VCaP (cell line): ENCODE data around the gene GPR4.

ENCODE experiments used
- H3K27ac ChIP-seq: fragments of 450-650 bp; 2 replicates; pipeline ENCODE4 v1.5.1; 2017
- TF ChIP-seq, protein P1 (sequence below): fragments of 450-650 bp; conservative IDR thresholded peaks from 2 replicates; pipeline ENCODE4 v1.5.1; 2017; ENCODE audit warnings: mild to moderate bottlenecking, moderate library complexity

The GPR4 gene

DNA sequence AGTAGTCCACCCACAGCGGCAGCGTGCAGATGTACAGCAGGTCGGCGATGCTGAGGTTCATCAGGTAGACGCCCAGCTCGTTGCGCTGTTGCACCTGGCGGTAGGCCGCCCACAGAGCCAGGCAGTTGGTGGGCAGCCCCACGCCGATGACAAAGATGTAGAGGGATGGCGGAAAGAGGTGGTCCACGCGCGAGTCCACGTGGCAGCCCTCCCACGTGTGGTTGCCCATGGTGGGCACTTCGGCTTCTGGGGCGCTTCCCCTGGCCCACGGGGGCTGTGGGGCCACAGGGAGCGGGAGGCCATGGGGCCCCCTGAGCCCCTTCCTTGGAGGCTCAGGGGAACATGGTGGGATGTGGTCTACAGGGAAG, 10.4 kb downstream of the GPR4 start:
- no peak overlapping the region for H3K27ac ChIP-seq
- TF ChIP-seq, protein P1, sequence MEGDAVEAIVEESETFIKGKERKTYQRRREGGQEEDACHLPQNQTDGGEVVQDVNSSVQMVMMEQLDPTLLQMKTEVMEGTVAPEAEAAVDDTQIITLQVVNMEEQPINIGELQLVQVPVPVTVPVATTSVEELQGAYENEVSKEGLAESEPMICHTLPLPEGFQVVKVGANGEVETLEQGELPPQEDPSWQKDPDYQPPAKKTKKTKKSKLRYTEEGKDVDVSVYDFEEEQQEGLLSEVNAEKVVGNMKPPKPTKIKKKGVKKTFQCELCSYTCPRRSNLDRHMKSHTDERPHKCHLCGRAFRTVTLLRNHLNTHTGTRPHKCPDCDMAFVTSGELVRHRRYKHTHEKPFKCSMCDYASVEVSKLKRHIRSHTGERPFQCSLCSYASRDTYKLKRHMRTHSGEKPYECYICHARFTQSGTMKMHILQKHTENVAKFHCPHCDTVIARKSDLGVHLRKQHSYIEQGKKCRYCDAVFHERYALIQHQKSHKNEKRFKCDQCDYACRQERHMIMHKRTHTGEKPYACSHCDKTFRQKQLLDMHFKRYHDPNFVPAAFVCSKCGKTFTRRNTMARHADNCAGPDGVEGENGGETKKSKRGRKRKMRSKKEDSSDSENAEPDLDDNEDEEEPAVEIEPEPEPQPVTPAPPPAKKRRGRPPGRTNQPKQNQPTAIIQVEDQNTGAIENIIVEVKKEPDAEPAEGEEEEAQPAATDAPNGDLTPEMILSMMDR: no peak

DNA sequence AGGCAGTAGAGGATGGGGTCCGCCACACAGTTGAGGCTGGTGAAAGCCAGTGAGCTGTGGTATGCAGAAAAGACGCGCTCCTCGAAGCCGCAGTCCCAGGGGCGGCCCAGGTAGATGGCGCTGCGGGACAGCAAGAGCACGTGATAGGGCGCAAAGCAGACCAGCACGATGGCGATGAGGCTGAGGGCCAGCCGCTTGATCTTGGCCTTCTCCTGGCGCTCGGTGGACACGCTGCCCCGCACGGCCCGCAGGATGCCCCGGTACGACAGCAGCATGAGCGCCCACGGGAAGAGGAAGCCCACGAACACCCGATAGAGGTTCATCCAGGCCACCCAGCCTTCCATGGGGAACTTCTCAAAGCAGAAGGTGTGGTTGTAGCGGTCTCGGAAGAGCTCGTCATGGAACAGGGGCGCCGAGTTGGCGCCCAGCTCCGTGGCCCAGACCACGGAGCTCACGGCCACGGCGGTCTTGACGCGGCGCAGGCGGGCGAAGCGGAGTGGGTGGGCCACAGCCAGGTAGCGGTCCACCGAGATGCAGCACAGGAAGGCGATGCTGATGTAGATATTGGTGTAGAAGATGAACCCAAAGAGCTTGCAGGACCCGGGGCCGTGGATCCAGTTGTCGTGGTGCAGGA, 10.9 kb downstream of the GPR4 start:
- TF ChIP-seq, protein P1: peak; percentile 35; the same call in 1 of the 2 replicates
- H3K27ac ChIP-seq: no peak overlapping the region

DNA sequence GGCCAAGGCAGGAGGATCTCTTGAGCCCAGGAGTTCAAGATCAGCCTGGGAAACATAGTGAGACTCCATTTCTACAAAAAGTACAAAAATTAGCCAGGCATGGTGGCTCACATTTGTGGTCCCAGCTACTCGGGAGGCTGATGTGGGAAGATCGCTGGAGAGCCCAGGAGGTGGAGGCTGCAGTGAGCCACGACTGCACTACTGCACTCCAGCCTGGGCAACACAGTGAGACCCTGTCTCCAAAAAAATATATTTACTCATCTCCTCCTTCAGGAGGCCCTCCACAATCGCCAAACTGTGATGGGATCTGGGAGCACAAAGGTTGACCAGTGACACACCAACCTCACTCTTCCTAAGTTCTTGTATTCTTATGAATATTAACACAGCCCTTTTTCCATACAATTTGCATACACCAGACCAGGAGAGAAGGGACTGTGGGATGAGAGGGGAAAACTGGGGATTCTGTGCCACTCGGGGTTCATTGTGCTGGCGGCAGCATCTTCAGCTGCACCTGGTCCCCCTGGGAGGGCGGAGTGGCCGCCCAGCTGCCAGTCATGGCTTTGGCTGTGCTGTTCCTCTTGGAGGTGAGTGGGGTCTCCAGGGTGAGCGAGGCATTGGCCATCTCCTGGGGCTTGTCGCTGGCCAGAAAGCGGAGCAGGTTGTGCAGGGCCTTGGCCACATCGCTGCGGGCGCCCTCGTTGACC, 11.6 kb downstream of the GPR4 start:
- TF ChIP-seq, protein P1: no peak
- no peak overlapping the region for H3K27ac ChIP-seq

DNA sequence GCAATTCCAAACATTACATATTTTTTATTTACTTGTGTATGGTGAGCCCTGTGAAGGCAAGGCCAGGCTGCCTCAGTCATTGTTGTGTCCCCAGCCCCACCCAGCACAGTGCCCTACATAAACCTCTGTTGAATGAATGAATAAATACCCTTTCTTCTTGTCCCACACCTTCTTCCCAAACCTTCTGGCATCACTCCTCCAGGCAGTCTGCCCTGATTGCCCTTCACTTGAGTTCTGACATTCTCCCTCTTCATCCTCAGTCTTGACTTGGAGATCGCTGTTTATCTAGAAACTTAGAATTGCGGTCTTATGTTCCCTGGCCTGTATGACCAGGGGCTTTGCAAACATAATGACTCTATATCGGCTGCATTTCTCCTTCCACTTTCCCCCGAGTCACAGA, 12.2 kb downstream of the GPR4 start:
- TF ChIP-seq, protein P1: no peak
- H3K27ac ChIP-seq: no peak overlapping the region

DNA sequence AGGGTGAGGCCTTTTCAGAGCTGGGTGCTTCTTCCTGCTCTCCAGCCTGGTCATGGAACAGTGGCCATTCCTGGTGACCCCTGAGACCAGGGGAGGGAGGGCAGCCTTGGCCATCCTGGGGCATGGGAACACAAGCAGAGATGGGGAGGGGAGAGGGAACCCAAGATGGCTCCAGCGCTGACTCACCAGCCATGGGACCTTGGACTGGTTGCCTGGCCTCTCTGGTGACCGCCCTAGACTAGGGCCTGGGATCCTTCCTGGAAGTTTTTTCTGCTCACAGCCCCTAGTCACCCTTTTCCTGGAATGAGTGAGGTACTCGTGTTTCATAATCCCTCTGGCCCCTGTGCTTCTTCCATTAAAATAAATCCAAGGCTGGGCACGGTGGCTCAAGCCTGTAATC, 14.1 kb downstream of the GPR4 start:
- no peak overlapping the region for H3K27ac ChIP-seq
- TF ChIP-seq, protein P1: no peak

DNA sequence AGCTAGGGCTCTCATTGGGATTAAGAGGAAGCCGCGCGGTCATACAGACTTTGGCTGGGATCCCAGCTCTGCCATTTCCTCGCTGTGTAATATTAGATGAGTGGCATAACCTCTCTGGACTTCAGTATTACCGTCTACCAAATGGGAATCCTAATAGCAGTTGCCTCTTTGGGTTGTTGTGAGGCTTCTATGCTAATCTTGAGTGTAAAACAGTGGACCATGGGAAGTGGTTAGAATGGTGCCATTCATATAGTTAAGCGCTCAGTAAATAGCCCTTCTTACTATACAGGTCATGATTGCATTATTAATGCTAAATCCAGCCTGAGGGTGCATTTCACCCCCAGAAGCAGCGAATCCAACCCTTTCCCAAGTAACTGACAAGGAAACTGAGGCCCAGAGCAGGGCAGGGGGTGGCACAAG, 16.8 kb downstream of the GPR4 start:
- peak overlapping the region; percentile 91 for H3K27ac ChIP-seq
- TF ChIP-seq, protein P1: no peak

DNA sequence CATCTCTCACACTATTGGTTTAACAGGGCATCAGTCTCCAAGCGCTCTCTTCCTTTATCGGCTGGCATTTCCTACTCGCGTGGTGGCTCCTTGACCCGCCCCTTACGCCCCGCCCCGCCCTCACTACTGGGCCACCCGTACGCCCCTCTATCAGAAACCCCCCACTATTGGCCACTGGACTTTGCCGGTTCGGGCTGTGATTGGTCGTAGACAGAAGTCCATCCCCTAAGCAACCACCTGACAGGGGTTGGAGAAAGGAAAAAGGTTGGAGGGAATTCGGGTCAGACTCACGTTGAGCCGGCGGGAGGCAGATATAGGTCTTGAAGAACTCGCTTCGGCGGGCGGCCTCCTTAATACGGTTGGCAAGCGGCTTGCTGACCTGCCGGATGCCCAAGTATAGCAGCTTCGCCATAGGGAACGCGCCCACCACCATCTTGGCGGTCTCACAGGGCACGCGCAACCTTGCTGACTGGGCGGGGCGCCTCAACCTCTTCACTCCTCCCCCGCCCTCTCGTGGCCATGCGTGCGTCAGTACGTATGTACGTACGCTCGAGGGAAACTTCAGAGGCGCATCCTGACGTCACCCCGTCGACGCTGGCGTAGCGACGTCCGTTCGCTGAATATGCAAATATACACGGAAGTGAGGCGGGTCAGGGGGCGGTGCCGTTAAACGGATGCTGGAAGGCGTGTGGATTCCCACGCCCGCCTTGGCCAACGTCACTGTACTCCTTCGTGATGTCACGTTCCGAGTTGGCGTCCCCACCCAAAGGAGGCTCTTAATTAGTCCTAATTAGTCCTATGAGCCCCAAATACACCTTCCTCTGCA, 17.5 kb downstream of the GPR4 start, which contains the start of gene OPA3:
Gene OPA3, minus strand, starts transcription at position 471 of the 826 bp plus-strand sequence. Its CDS starts 38 bp downstream, at position 433.
- H3K27ac ChIP-seq: peak within 1 kb of the TSS; percentile 91
- TF ChIP-seq, protein P1: no peak
